GM18505 (cell line): ENCODE results near the gene VWA5A.

Experiments
- ATAC-seq: cut with Tn5 transposase; IDR thresholded peaks from one replicate; pipeline ENCODE4 v1.9.1; 2021; ENCODE audit not compliant: unreplicated experiment
- POLR2A ChIP-seq: IDR thresholded peaks from 4 replicates; pipeline ENCODE4 v1.6.1; 2011; ENCODE audit warnings: borderline replicate concordance; ENCODE audit not compliant: insufficient read depth, insufficient read length; ENCODE audit errors: extremely low read depth

Gene VWA5A, protein sequence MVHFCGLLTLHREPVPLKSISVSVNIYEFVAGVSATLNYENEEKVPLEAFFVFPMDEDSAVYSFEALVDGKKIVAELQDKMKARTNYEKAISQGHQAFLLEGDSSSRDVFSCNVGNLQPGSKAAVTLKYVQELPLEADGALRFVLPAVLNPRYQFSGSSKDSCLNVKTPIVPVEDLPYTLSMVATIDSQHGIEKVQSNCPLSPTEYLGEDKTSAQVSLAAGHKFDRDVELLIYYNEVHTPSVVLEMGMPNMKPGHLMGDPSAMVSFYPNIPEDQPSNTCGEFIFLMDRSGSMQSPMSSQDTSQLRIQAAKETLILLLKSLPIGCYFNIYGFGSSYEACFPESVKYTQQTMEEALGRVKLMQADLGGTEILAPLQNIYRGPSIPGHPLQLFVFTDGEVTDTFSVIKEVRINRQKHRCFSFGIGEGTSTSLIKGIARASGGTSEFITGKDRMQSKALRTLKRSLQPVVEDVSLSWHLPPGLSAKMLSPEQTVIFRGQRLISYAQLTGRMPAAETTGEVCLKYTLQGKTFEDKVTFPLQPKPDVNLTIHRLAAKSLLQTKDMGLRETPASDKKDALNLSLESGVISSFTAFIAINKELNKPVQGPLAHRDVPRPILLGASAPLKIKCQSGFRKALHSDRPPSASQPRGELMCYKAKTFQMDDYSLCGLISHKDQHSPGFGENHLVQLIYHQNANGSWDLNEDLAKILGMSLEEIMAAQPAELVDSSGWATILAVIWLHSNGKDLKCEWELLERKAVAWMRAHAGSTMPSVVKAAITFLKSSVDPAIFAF

GRCh38 chr11:124114942-124115781, at the start of gene VWA5A:
VWA5A (plus strand) TSS chr11:124115450; CDS start chr11:124117512, 2,062 bp downstream.
- ATAC-seq, result peak; percentile 100
- TF ChIP-seq POLR2A, result peak; percentile 72

DNA sequence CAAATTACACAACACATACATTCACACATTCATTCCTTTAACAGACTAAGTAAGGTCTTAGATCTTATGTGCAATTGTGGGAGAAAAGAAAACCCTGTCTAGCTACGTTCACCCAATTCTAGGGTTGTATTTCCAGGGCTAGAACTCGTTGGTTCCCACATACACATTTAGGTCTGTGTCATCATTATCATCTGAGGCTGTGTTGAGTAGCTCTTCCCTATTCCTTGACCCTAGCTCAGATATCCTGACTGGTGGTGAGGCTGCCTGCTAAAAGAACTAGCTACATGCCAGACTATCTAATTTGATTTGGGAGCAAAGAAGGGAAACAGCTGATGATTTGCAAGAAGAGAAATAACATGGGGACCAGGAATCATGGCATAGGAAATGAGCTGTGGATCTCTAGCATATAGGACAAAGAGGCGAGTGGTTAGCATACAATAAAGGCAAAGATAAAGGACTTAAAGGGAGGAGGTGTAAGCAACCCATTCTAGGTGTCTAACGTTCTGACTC, 46.6 kb upstream of the VWA5A start:
- no peak for TF ChIP-seq POLR2A
- ATAC-seq, result no peak

DNA sequence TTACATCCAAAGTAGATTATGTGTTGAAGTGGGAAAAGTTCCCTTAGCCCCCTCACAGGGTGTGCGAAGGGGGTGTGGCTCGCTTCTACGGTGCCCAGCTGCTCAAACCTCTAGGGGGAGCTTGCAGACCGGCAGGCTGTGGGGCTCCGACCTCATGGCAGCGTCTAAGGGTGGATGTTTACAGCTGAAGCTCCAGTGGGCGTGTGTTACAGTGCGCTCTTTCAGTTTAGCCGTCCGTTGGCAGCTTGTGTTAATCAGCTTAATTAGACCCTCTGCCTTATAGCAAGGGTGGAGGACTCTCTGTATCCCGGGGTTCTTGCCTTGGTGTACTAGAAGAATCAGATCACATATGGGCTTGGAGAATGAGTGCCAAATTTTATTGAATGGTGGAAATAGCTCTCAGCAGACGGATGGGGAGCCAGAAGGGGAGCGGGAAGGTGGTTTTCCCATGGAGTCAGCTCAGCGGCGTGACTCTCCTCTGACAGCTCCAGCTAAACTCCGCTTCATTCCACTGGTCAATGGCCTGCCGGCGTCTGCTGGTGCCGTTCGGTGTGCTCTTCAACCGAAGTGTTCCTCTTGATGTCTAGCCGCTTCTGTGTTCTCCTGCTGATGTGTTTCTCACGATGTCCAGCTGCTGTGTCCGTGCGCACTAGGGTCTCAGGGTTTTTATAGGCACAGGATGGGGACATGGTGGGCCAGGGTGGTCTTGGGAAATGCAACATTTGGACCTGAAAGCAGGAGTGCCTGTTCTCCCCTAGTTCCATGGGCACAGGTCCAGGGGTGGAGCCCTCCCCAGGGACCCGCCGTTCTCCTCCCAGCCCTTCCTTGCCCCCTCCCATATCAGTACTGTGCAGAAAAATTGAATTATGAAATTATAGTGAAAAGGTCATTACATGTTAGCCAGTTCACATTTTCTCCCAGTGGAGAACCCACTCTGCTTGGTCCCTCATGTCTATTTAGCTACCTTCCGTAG, 45.5 kb upstream of the VWA5A start:
- peak; percentile 66 for ATAC-seq

DNA sequence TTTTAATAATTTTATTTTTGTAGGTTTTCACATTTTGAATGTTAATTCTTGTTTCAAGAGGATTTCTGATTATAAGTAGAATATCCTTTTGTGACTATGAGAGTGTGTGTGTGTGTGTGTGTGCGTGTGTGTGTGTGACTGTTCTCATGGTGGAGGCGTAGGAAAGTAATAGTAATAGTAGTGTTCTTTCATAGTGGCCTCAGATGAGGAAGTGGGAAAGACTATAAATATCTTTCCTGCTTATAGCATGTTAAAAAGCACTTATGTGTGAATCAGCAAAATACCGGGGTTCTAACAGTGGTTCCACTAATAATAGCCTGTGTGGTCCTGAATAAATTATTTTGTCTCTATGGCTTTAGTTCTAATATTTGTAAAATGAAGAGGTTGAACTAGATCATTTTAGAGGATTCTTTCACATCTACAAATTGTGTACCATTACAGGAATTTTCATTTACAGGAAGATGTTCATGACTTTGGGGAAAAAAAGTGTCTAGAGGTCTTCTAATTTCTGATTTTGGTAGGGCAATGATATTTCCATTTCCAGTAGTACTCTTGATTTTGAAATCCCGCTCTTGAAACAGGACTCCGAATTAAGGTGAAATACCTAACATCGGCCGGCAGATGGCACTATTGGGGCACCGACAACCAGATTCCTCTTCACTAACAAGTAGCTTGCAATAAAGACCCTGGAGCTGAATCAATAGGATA, 44.2 kb upstream of the VWA5A start:
- ATAC-seq, result peak; percentile 83
- no peak for TF ChIP-seq POLR2A

More for the DNA sequence above, 45.5 kb upstream of the VWA5A start:
- TF ChIP-seq POLR2A, result no peak

GRCh38 chr11:124071623-124071948, 43.7 kb upstream of the VWA5A start:
- ATAC-seq, result no peak
- no peak for TF ChIP-seq POLR2A

GRCh38 chr11:124072147-124072546, 43.1 kb upstream of the VWA5A start:
- no peak for ATAC-seq
- TF ChIP-seq POLR2A, result no peak

- ATAC-seq, result no peak
Measured at GRCh38 chr11:124074554-124074953, 40.7 kb upstream of the VWA5A start.

GRCh38 chr11:124075492-124075840, 39.8 kb upstream of the VWA5A start:
- no peak for TF ChIP-seq POLR2A
- no peak for ATAC-seq

More at GRCh38 chr11:124074554-124074953, 40.7 kb upstream of the VWA5A start:
- TF ChIP-seq POLR2A, result no peak

DNA sequence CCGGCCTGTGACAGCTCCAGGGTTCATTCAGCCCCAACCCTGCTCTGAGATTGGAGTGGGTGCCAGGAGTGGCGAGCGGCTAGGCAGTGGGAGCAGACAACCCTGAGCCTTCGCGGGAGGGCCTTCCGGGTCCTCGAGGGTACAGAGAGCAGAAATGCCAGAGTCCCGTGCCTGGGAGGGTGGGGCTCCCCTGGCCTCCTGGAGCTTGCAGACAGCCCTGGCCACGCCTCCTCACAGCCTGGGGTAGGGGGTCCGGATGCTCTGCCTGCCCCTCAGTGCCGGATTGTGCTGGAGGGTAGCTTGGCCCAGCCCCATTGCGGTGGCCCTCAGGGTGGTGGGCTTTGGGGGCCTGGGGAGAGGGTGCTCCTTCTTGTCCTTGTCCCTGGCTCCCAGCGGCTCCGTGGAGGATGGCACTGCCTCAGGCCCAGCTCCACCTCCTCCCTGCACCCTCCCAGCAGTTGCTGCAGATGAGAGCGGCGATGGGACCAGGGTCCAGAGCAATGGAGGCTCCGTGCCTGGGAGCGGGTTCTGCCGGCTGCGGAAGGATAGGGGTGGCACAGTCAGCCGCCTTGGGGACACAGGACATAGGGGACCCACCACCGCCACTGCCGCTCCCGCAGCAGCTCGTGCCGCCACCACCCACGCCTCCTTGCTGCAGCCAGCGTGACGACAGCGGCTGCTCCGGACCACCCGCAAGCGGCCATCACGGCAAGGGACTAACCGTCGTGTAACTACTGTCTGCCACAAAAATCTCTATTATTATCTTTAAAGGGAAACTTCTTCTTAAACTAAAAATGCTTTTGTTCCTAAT, 39.2 kb upstream of the VWA5A start:
- TF ChIP-seq POLR2A, result no peak
- ATAC-seq, result peak; percentile 66

- TF ChIP-seq POLR2A, result no peak
- no peak for ATAC-seq
Measured at GRCh38 chr11:124077266-124077665, 38.0 kb upstream of the VWA5A start.

DNA sequence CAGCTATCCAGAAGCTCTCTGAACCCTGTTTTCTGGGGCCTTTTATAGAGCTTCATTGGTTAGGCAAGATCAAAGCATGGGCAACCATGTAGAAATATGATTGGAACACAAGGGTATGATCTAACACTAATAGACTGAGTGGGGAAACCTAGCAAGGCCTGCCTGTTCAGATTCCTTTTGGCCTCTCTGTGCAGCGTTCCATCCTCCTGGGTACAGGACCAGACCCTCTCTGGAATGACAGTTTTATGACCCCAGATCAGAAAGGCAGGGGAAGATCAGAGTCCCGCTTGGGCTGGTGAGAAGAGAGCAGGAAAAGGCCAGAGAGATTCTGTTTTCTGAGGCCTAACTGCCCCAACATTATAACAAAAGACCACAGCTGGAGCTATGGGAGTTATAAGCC, 36.7 kb upstream of the VWA5A start:
- ATAC-seq, result no peak
- TF ChIP-seq POLR2A, result no peak
